Forelimb muscle (tissue), 1 donor: ENCODE measurements around the gene MTCH2. TPM values are rescaled to one million over a fixed set of nuclear protein-coding genes. Genes with fewer than 3 reads are reported as not detected.
A peak's percentile ranks its signal among the peaks of the same experiment; 100 is the strongest.

Experiments
- DNase-seq: peaks from one replicate; pipeline ENCODE4 v3.0.0-alpha.2; 2013; ENCODE audit warnings: low read depth
- polyA plus RNA-seq: library from polyadenylated mRNA; unstranded; fragments of 120-200 nt; gene quantifications from one replicate; pipeline ENCODE4 v1.2.1, GENCODE V29; 2013; ENCODE audit not compliant: insufficient read length

The MTCH2 gene
- polyA plus RNA-seq, 1 donor: 76.6 TPM

DNA sequence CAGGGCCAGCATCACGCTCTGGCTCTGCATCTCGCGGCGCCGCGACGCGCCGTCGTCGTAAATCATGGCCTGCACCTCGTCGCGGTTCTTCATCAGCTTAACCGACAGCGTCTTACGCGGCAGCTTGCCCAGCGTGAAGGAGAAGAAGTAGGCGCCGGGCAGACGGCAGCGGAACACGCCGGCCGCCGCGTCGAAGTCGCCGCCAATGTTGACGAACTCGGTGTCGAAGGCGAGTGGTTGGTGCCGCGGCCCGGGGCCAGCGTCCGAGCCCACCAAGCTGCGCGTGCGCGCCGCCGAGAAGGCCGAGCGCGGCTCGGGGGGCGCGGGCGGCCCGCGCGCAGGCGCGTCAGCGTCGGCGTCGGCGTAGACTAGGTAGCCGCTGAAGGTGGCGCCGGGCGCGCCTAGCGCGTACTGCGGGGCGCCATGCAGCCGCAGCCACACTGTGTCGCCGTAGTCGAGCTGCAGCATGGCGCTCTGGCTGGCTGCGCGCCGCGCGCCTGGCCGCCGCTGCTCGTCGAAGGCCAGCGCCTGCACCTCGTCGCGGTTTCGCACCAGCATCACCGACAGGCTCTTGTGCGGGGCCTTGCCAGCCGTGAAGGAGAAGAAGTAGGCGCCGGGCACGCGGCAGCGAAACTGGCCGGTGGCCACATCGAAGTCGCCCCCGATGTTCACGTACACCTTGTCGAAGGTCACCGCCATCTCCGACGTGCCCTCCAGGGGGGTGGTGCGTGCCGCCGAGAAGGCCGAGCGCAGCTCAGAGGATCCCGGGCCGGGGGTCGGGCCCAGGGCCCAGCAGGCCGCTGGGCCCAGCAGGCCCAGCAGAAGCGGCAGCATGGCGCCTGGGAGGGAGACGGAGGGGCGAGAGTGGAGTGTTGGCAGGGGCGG is 52.1 kb downstream of the MTCH2 start:
- no peak for DNase-seq

DNA sequence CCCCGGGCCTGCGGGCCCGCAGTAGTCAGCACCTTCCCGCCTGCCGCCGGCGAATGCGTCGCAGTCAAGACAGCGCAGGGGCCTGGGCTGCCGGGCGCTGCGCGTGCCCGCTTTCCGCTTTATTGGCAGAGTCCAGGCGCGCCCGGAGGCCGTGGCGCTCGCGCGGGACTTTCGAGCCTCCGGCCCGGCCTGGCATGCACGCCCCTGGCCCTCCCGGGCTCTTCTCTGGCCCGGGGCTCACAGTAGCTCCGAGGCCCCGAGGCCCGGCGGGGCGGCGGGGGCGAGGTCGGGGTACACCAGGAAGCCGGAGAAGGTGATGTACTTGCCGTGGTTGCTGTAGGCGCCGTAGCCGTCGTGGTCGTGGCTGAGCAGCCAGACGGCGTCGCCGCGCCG is 52.8 kb downstream of the MTCH2 start:
- DNase-seq: no peak

DNA sequence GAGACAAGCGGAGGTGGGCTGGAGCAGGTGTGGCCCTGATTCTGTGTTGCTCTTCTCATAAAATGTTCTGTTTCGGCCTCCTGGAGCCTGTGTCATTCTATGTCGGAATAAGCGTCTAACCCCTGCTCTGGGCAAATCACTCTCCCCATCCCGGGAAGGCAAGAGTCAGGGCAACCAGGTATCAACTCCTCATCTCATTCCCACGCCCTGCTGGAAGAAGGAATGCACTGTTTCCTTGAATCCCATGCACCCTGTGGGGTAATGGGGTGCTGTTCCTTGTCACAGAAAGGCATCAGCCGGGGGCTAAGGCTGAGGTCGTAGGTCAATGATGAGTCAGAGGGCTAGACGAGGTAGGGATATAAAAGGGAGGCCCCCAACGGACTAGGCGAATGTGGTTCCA is 53.2 kb downstream of the MTCH2 start:
- DNase-seq: no peak

GRCh38 chr11:47587723-47588326 is 54.5 kb downstream of the MTCH2 start:
- no peak for DNase-seq

DNA sequence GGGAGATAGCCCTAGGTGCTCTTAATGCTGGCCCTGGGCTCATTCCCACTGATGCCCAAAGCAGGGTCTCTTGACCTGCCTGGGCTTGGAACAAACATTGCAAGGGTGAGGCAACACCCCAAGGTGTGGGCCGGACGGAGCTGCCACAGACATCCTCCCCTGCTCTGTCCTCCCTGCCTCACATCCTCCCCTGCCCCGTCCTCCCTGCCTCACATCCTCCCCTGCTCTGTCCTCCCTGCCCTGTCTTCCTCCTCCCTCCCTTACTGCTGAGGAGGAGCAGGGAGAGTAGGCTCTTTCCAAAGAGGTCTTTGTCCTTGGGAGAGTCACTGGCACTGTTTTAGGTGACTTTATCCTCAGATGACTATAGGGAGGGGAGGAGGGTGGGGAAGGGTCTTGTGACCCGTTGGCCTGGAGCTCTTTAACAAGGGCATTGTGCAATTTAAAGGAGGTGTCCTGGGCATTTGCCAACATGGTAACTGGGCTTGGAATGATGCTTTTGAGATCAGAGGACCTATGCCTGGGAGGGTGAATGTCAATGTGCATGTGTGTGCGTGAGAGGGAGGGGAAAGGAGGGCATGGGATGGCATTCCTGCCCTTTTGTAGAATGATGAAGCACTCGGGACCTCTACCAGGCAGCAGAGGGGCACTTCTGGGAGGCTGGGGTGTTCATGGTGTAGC is 55.2 kb downstream of the MTCH2 start:
- DNase-seq: no peak

DNA sequence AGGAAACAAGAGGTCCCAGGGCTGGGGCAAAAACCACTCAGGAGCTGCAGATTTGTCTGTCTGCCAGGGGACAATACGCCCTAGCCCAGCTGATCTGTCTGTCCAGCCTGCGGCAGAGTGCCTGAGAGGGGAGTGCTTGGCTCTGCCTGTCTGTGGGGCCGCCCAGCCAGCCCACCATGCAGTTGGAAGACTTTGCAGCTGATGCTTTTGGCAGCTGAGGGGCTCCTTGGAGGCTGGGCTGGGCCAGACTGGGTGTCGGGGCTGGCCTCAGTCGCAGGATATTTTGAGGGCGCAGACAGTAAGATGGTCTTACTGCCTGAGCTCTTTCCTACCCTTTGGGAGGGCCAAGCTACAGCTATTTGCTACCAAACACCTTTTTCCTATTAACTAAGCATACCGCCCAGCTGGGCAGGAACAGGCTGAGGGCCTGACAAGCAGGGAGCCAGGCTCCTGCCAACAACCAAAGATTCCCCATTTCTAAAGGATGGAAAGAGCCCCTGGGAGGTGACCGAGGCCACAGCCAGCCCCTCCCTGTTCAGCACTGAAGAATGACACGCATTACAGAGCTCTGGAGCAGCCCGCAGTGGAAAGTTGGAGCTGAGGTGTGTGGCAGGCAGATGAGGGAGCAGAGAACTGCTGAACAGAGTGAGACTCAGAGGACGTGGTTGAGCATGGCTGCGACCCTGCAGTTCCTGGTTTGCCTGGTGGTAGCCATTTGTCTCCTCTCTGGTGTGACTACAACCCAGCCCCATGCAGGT is 56.1 kb downstream of the MTCH2 start, which contains the start of gene FAM180B:
TSS of gene FAM180B (plus strand) at position 581 of the 758 bp plus-strand sequence. CDS start at position 672, 91 bp downstream.
- no peak for DNase-seq

GRCh38 chr11:47583844-47584243 is 58.5 kb downstream of the MTCH2 start:
- no peak for DNase-seq

- DNase-seq: peak; percentile 77
These were observed 63.5 kb downstream of the MTCH2 start, which contains the start of the genes KBTBD4 and NDUFS3 for GRCh38 chr11:47578524-47579494. Gene KBTBD4 (minus strand): TSS chr11:47578970. CDS start chr11:47578951, 19 bp downstream. Gene NDUFS3 (plus strand): TSS chr11:47579074. CDS start chr11:47579092, 18 bp downstream.

DNA sequence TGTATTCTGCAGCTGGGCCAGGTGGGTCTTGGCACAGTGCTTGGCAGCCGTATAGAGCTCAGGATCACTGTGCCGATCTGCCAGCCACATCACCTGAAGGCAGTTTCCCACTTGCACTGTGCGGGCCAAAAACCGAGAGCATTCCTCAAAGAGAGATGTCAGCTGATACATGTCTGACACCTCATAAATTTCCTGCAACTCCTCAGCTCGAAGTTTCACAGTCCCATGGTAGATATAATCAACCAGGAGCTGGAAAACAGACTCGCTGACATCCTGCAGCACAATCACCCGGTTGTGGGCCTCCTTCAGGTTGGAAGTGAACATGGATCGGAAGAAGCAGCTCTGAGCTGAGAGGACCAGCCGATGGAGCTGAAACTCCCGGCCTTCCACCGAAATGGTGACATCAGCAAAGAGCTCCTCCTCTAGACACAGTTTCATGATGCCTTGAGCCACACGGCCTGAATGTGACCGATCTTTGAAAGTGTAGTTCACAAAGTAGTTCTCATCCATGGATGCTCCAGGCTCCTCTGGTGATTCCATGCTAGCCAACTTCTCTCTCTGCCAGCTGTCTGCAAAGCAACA is 64.8 kb downstream of the MTCH2 start:
- DNase-seq: no peak

- no peak for DNase-seq
These were observed 69.0 kb downstream of the MTCH2 start for GRCh38 chr11:47573321-47573720.

DNA sequence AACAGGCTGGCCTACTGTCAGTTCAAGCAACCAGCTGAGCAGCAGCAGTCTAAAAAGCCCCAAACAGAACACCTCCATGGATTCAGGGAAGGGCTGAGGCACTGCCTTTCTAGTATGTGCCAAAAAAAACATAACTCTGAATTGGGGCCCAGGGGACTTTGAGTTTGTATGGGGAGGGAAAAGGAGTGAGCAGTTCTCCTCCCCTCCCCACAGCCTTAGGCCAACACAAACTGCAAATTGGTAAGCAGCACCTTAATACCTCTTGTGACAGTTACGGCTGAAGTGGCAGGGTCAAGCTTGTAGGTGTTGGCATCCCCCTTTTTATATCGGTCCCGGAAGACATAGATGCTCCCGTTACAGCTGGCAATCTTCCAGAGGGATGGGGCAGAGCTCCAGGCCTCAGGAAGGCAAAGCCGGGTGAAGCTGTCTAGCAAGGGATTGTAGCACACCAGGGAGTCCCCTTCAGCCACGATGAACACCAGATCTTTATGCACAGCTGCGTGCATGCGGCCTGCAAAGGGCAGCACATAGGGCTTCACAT is 69.6 kb downstream of the MTCH2 start:
- no peak for DNase-seq

GRCh38 chr11:47571895-47572294 is 70.5 kb downstream of the MTCH2 start:
- no peak for DNase-seq

DNA sequence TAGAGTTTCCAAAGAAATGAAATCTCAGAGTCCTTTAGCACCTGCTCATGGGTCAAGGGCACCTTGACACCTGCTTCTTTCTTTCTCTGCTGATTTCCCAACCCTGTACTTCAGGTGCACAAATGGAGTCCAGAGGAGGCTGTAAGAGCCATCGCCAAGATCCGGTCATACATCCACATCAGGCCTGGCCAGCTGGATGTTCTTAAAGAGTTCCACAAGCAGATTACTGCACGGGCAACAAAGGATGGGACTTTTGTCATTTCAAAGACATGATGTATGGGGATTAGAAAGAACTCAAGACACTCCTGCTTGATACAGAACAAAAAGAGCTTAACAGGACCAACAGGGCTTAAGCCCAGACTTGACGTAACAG is 71.0 kb downstream of the MTCH2 start:
- no peak for DNase-seq

DNA sequence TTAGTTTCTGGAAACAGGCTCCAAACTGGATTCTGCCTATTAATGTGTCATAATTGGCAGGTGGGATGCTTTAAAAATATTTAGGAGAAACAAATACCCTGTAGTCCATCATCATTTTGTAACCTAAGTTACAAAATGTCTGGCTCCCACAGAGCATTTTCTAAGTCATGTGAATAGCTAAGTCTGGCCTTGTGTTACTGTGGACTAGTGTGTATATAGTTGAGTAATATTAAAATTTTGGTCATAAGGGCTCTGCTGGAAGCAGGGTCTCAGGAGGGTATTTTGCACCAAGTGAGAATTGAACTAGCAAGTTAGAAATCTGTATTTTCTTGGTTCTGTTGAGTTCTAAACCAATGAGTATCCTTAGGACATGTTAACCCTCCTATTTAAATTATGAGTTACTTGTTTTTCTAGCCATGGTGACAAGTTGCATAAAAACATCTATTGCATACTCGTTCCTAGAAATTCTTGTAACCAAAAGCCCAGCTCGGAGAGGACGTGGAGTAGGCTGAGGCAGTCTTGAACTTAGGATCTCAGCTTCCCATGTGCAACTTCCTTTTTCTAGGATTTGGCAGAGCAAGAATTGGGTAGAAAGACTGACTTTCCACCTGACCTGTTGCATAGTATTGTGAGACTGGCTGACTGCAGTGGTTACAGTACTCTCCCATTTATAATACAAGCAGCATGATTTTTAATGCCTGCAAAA is 71.6 kb downstream of the MTCH2 start:
- no peak for DNase-seq

- no peak for DNase-seq
These were observed 72.7 kb downstream of the MTCH2 start for GRCh38 chr11:47569646-47570045.
